HepG2 (cell line): ENCODE measurements around the gene UBFD1. TPM values are rescaled to one million over a fixed set of nuclear protein-coding genes. Genes with fewer than 3 reads are reported as not detected.

Source experiments
- polyA plus RNA-seq, 8 experiments: library from polyadenylated mRNA; depleted of rRNA in 3 of 8; stranded (reverse) in 7 of 8; unstranded in 1 of 8; fragments of >200 nt; fragmentation: Illumina TruSeq in 4 of 8; extraction: Trizol in 4 of 8; gene quantifications; 2 replicates each; pipeline versions ENCODE4 v1.2.1 to v1.2.3, GENCODE V29; 2011 to 2016; ENCODE audit warnings: low read depth in 4 of 8, missing spikeins in 1 of 8, mixed read lengths in 1 of 8; ENCODE audit not compliant: insufficient read depth in 1 of 8
- total RNA-seq, 5 experiments: library from RNA; depleted of rRNA; stranded (reverse); fragments of >200 nt; fragmentation: Illumina TruSeq; extraction: Trizol; gene quantifications; 2 replicates each; pipeline ENCODE4 v1.2.3, GENCODE V29; 2016; ENCODE audit warnings: low read depth in 1 of 5
- TF ChIP-seq, protein P1 (sequence below): sonication (generic); formaldehyde crosslinking; IDR thresholded peaks from 2 replicates; pipeline ENCODE4 v1.4.0; 2020; ENCODE audit warnings: missing genetic modification reagents
- TF ChIP-seq, protein P2 (sequence below): sonication (generic); formaldehyde crosslinking; IDR thresholded peaks from 2 replicates; pipeline ENCODE4 v1.4.0; 2020; ENCODE audit warnings: missing genetic modification reagents
- TF ChIP-seq, protein P3 (sequence below): sonication (generic); formaldehyde crosslinking; IDR thresholded peaks from 2 replicates; pipeline ENCODE4 v1.4.0; 2020; ENCODE audit warnings: missing genetic modification reagents, borderline replicate concordance
- TF ChIP-seq, protein P4 (sequence below): sonication (generic); formaldehyde crosslinking; IDR thresholded peaks from 2 replicates; pipeline ENCODE4 v1.4.0; 2020; ENCODE audit warnings: missing genetic modification reagents, mild to moderate bottlenecking, borderline replicate concordance

The UBFD1 gene
- total and polyA plus RNA-seq, 2 of the 13 experiments (the other 11 are each of a cell fraction or from before 2014, with no cell fraction given) = 100 to 111 TPM

DNA sequence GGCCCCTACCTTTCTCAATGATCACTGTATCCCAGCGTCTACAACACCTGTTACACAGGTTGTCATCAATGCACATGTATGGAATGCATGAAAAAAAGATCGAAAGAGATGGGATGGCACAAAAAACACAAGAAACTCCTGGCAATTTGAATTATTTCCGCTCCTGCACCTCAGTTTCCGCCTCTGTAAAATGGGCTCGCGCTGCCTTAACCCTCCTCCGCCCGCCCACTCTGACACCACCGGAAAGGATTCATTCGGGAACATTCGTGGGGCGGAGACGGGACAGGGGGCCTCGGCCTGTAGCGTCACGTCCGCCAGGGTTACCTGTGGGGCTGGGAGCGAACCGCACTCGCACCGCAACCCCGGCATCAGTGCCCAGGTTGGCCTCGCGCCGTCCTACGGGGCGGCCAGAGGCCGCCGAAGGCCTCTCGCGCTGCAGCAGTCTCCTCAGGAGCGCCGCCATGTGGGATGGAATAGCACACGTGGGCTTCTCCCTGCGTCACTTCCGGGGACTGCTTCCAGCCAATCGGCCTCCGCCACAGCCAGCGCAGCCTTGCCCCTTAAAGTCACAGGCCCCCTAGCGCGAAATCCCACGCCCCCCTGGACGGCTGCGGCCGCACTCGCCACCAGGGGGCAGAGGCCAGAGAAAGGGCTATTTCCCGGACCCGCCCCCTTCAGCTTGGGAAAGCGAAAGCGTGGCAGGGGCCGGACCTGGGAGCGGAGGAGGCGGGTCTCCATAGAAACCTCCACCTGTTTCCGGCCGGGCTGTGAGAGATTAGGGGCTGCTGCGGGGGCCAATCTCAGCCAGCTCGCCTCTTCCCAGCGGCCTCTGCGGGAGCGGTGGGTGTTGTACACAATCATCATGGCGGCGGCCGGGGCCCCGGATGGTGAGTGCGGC is at the start of gene UBFD1, which contains the start of gene EARS2 (continued):
- TF ChIP-seq, protein P1, sequence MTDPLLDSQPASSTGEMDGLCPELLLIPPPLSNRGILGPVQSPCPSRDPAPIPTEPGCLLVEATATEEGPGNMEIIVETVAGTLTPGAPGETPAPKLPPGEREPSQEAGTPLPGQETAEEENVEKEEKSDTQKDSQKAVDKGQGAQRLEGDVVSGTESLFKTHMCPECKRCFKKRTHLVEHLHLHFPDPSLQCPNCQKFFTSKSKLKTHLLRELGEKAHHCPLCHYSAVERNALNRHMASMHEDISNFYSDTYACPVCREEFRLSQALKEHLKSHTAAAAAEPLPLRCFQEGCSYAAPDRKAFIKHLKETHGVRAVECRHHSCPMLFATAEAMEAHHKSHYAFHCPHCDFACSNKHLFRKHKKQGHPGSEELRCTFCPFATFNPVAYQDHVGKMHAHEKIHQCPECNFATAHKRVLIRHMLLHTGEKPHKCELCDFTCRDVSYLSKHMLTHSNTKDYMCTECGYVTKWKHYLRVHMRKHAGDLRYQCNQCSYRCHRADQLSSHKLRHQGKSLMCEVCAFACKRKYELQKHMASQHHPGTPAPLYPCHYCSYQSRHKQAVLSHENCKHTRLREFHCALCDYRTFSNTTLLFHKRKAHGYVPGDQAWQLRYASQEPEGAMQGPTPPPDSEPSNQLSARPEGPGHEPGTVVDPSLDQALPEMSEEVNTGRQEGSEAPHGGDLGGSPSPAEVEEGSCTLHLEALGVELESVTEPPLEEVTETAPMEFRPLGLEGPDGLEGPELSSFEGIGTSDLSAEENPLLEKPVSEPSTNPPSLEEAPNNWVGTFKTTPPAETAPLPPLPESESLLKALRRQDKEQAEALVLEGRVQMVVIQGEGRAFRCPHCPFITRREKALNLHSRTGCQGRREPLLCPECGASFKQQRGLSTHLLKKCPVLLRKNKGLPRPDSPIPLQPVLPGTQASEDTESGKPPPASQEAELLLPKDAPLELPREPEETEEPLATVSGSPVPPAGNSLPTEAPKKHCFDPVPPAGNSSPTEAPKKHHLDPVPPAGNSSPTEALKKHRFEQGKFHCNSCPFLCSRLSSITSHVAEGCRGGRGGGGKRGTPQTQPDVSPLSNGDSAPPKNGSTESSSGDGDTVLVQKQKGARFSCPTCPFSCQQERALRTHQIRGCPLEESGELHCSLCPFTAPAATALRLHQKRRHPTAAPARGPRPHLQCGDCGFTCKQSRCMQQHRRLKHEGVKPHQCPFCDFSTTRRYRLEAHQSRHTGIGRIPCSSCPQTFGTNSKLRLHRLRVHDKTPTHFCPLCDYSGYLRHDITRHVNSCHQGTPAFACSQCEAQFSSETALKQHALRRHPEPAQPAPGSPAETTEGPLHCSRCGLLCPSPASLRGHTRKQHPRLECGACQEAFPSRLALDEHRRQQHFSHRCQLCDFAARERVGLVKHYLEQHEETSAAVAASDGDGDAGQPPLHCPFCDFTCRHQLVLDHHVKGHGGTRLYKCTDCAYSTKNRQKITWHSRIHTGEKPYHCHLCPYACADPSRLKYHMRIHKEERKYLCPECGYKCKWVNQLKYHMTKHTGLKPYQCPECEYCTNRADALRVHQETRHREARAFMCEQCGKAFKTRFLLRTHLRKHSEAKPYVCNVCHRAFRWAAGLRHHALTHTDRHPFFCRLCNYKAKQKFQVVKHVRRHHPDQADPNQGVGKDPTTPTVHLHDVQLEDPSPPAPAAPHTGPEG (CRISPR knock-in tag) = peak; percentile 78
- TF ChIP-seq, protein P2, sequence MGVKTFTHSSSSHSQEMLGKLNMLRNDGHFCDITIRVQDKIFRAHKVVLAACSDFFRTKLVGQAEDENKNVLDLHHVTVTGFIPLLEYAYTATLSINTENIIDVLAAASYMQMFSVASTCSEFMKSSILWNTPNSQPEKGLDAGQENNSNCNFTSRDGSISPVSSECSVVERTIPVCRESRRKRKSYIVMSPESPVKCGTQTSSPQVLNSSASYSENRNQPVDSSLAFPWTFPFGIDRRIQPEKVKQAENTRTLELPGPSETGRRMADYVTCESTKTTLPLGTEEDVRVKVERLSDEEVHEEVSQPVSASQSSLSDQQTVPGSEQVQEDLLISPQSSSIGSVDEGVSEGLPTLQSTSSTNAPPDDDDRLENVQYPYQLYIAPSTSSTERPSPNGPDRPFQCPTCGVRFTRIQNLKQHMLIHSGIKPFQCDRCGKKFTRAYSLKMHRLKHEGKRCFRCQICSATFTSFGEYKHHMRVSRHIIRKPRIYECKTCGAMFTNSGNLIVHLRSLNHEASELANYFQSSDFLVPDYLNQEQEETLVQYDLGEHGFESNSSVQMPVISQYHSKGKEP = 0 out of 2 replicates have a peak, but pooled peaks have one; percentile 24
- TF ChIP-seq, protein P3, sequence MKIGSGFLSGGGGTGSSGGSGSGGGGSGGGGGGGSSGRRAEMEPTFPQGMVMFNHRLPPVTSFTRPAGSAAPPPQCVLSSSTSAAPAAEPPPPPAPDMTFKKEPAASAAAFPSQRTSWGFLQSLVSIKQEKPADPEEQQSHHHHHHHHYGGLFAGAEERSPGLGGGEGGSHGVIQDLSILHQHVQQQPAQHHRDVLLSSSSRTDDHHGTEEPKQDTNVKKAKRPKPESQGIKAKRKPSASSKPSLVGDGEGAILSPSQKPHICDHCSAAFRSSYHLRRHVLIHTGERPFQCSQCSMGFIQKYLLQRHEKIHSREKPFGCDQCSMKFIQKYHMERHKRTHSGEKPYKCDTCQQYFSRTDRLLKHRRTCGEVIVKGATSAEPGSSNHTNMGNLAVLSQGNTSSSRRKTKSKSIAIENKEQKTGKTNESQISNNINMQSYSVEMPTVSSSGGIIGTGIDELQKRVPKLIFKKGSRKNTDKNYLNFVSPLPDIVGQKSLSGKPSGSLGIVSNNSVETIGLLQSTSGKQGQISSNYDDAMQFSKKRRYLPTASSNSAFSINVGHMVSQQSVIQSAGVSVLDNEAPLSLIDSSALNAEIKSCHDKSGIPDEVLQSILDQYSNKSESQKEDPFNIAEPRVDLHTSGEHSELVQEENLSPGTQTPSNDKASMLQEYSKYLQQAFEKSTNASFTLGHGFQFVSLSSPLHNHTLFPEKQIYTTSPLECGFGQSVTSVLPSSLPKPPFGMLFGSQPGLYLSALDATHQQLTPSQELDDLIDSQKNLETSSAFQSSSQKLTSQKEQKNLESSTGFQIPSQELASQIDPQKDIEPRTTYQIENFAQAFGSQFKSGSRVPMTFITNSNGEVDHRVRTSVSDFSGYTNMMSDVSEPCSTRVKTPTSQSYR (CRISPR knock-in tag) = peak; percentile 50; the same call in 1 of the 2 replicates
- TF ChIP-seq, protein P4, sequence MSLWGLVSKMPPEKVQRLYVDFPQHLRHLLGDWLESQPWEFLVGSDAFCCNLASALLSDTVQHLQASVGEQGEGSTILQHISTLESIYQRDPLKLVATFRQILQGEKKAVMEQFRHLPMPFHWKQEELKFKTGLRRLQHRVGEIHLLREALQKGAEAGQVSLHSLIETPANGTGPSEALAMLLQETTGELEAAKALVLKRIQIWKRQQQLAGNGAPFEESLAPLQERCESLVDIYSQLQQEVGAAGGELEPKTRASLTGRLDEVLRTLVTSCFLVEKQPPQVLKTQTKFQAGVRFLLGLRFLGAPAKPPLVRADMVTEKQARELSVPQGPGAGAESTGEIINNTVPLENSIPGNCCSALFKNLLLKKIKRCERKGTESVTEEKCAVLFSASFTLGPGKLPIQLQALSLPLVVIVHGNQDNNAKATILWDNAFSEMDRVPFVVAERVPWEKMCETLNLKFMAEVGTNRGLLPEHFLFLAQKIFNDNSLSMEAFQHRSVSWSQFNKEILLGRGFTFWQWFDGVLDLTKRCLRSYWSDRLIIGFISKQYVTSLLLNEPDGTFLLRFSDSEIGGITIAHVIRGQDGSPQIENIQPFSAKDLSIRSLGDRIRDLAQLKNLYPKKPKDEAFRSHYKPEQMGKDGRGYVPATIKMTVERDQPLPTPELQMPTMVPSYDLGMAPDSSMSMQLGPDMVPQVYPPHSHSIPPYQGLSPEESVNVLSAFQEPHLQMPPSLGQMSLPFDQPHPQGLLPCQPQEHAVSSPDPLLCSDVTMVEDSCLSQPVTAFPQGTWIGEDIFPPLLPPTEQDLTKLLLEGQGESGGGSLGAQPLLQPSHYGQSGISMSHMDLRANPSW (CRISPR knock-in tag) = peak; percentile 100
